IMR-90 (cell line): ENCODE measurements around the gene AQP6. TPM values are rescaled to one million over a fixed set of nuclear protein-coding genes. Genes with fewer than 3 reads are reported as not detected.

ENCODE experiments used
- ATAC-seq: fragments of 200-7000 bp; cut with Tn5 transposase; 2 replicates; pipeline ENCODE4 v1.9.1; 2020; ENCODE audit warnings: low read depth, mild to moderate bottlenecking, moderate library complexity
- BruUV-seq: library from RNA; stranded (reverse); fragments of 400-500 nt; replicated peaks from 2 replicates; lab custom pipeline; 2021; lab: Mats Ljungman, UMichigan
- CTCF ChIA-PET: fragments of 300-600 bp; formaldehyde crosslinking; extraction: SDS; loops from one replicate; lab custom pipeline; 2021; ENCODE audit warnings: antibody characterized with exemption; lab: Yijun Ruan, JAX
- POLR2A ChIA-PET: fragments of 300-600 bp; sonication (Branson Sonifier 250); formaldehyde crosslinking; loops from one replicate; lab custom pipeline; 2022; ENCODE audit warnings: antibody characterized with exemption; ENCODE audit not compliant: unreplicated experiment; lab: Charles Lee
- DNase-seq: peaks from one replicate; pipeline ENCODE4 v3.0.0; 2013
- H2AFZ ChIP-seq: replicated peaks from 2 replicates; pipeline ENCODE3; 2013; ENCODE audit warnings: low read length, mild to moderate bottlenecking; ENCODE audit not compliant: poor library complexity
- H2AK5ac ChIP-seq: 2 replicates; pipeline ENCODE4 v1.6.1; 2013; ENCODE audit warnings: low read depth, low read length, inconsistent platforms
- H2AK9ac ChIP-seq: replicated peaks from 2 replicates; pipeline ENCODE3; 2013; ENCODE audit warnings: mild to moderate bottlenecking, low read depth, low read length, moderate library complexity; ENCODE audit not compliant: poor library complexity
- H2BK120ac ChIP-seq: 2 replicates; pipeline ENCODE4 v1.6.1; 2013; ENCODE audit warnings: low read depth, low read length, inconsistent platforms
- H2BK15ac ChIP-seq: 3 replicates; pipeline ENCODE4 v1.6.1; 2013; ENCODE audit warnings: low read depth, low read length, inconsistent platforms
- H2BK20ac ChIP-seq: 2 replicates; pipeline ENCODE4 v1.6.1; 2013; ENCODE audit warnings: low read depth, mild to moderate bottlenecking, inconsistent platforms, low read length, moderate library complexity
- H2BK5ac ChIP-seq: 2 replicates; pipeline ENCODE4 v1.6.1; 2013; ENCODE audit warnings: mild to moderate bottlenecking, low read depth, low read length, inconsistent platforms; ENCODE audit not compliant: poor library complexity, severe bottlenecking
- H3K14ac ChIP-seq: replicated peaks from 2 replicates; pipeline ENCODE4 v1.6.1; 2013; ENCODE audit warnings: low read depth, low read length, inconsistent platforms
- H3K18ac ChIP-seq: 2 replicates; pipeline ENCODE4 v1.6.1; 2013; ENCODE audit warnings: low read depth, low read length, control low read depth
- H3K23ac ChIP-seq: 2 replicates; pipeline ENCODE4 v1.6.1; 2013; ENCODE audit warnings: low read depth, low read length, inconsistent platforms
- H3K27ac ChIP-seq: 2 replicates; pipeline ENCODE4 v1.5.1; 2013; ENCODE audit warnings: mild to moderate bottlenecking, control low read depth, low read length; ENCODE audit not compliant: insufficient read depth
- H3K27me3 ChIP-seq: 2 replicates; pipeline ENCODE4 v1.6.1; 2013; ENCODE audit warnings: low read length; ENCODE audit not compliant: control insufficient read depth, insufficient read depth
- H3K36me3 ChIP-seq: 2 replicates; pipeline ENCODE4 v1.6.1; 2013; ENCODE audit warnings: low read length, mixed read lengths; ENCODE audit not compliant: control insufficient read depth, insufficient read depth
- H3K4ac ChIP-seq: 2 replicates; pipeline ENCODE4 v1.6.1; 2013; ENCODE audit warnings: low read depth, low read length, inconsistent platforms
- H3K4me1 ChIP-seq: 2 replicates; pipeline ENCODE4 v1.6.1; 2013; ENCODE audit warnings: low read length, mixed read lengths; ENCODE audit not compliant: control insufficient read depth, insufficient read depth
- H3K4me2 ChIP-seq: 2 replicates; pipeline ENCODE4 v1.6.1; 2013; ENCODE audit warnings: low read depth, mild to moderate bottlenecking, control low read depth, low read length, moderate library complexity
- H3K4me3 ChIP-seq: 2 replicates; pipeline ENCODE4 v1.5.1; 2013; ENCODE audit warnings: low read depth, mild to moderate bottlenecking, control low read depth, low read length, moderate library complexity; ENCODE audit not compliant: insufficient read depth
- H3K56ac ChIP-seq: 2 replicates; pipeline ENCODE4 v1.6.1; 2013; ENCODE audit warnings: low read length, inconsistent platforms; ENCODE audit not compliant: insufficient read depth; ENCODE audit errors: extremely low read depth
- H3K79me1 ChIP-seq, 2 experiments: 2 replicates each; pipeline ENCODE4 v1.6.1; 2013; ENCODE audit warnings: low read length in 2 of 2, inconsistent platforms in 1 of 2, low read depth in 1 of 2
- H3K9ac ChIP-seq: 2 replicates; pipeline ENCODE4 v1.6.1; 2013; ENCODE audit warnings: low read depth, low read length, control low read depth
- H3K9me1 ChIP-seq: 2 replicates; pipeline ENCODE4 v1.6.1; 2013; ENCODE audit warnings: low read length, inconsistent platforms; ENCODE audit not compliant: insufficient read depth
- H3K9me3 ChIP-seq: 2 replicates; pipeline ENCODE4 v1.6.1; 2013; ENCODE audit warnings: low read length; ENCODE audit not compliant: control insufficient read depth, insufficient read depth
- H4K20me1 ChIP-seq: 2 replicates; pipeline ENCODE4 v1.6.1; 2013; ENCODE audit warnings: low read length, inconsistent platforms; ENCODE audit not compliant: insufficient read depth
- H4K5ac ChIP-seq: 2 replicates; pipeline ENCODE4 v1.6.1; 2013; ENCODE audit warnings: mild to moderate bottlenecking, low read depth, low read length, control low read depth
- H4K8ac ChIP-seq, 2 experiments: 2 replicates each; pipeline ENCODE4 v1.6.1; 2013; ENCODE audit warnings: low read depth in 2 of 2, low read length in 2 of 2, control low read depth in 1 of 2, inconsistent platforms in 1 of 2
- H4K91ac ChIP-seq: 2 replicates; pipeline ENCODE4 v1.6.1; 2013; ENCODE audit warnings: low read depth, low read length, inconsistent platforms; ENCODE audit not compliant: insufficient read depth
- BHLHE40 ChIP-seq: fragments of 150-350 bp; IDR thresholded peaks from 2 replicates; pipeline ENCODE4 v1.6.1; 2016; ENCODE audit warnings: mild to moderate bottlenecking, low read depth, low read length
- CEBPB ChIP-seq: IDR thresholded peaks from 2 replicates; pipeline ENCODE4 v1.6.1; 2012; ENCODE audit warnings: low read depth, low read length, improper control_type of control experiment
- FOS ChIP-seq: fragments of 150-350 bp; IDR thresholded peaks from 2 replicates; pipeline ENCODE4 v1.6.1; 2016; ENCODE audit warnings: low read depth, low read length
- MAFK ChIP-seq: IDR thresholded peaks from 2 replicates; pipeline ENCODE4 v1.6.1; 2012; ENCODE audit warnings: low read depth, low read length, improper control_type of control experiment
- MAZ ChIP-seq: IDR thresholded peaks from 2 replicates; pipeline ENCODE4 v1.6.1; 2012; ENCODE audit warnings: low read depth, mild to moderate bottlenecking, low read length, improper control_type of control experiment, moderate library complexity, borderline replicate concordance
- MXI1 ChIP-seq: IDR thresholded peaks from 2 replicates; pipeline ENCODE4 v1.6.1; 2012; ENCODE audit warnings: low read depth, mild to moderate bottlenecking, low read length, moderate library complexity, borderline replicate concordance
- NFE2L2 ChIP-seq: fragments of 150-350 bp; IDR thresholded peaks from 2 replicates; pipeline ENCODE4 v1.6.1; 2016; ENCODE audit warnings: low read depth, mild to moderate bottlenecking, low read length
- POLR2A ChIP-seq: IDR thresholded peaks from 2 replicates; pipeline ENCODE4 v1.6.1; 2012; ENCODE audit warnings: mild to moderate bottlenecking, low read depth, low read length
- RAD21 ChIP-seq: IDR thresholded peaks from 2 replicates; pipeline ENCODE4 v1.6.1; 2012; ENCODE audit warnings: low read length, improper control_type of control experiment
- RFX5 ChIP-seq: IDR thresholded peaks from 2 replicates; pipeline ENCODE4 v1.8.0; 2012; ENCODE audit warnings: low read depth, mild to moderate bottlenecking, low read length, moderate library complexity
- SMC3 ChIP-seq: fragments of 150-350 bp; IDR thresholded peaks from 2 replicates; pipeline ENCODE4 v1.6.1; 2016; ENCODE audit warnings: low read depth, mild to moderate bottlenecking, antibody characterized with exemption, low read length, moderate library complexity
- USF2 ChIP-seq: fragments of 150-350 bp; IDR thresholded peaks from 2 replicates; pipeline ENCODE4 v1.6.1; 2017; ENCODE audit warnings: mild to moderate bottlenecking, antibody characterized with exemption, low read length, low read depth
- WGBS, 2 experiments: methylation state at CpG; one replicate each; pipeline versions ENCODE4 v1.1.5 to v1.1.7; 2013; ENCODE audit warnings: missing lambda C conversion rate in 2 of 2; ENCODE audit not compliant: insufficient read length in 1 of 2; ENCODE audit errors: extremely low coverage in 2 of 2; 5-methylcytosine and 5-hydroxymethylcytosine counted together
- dilution Hi-C: fragments of 300-500 bp; cut with HindIII; formaldehyde crosslinking; loops from one replicate; pipeline ENCODE4 v1.14.3; 2018; ENCODE audit warnings: low sequenced_read_pairs; ENCODE audit not compliant: unreplicated experiment
- in situ Hi-C: fragments of 300-500 bp; cut with MboI; formaldehyde crosslinking; loops from 3 replicates; pipeline ENCODE4 v1.14.3; 2019; ENCODE audit warnings: low sequenced_read_pairs, inconsistent platforms, mixed read lengths
- intact Hi-C: fragments of 100-400 bp; cut with micrococcal nuclease; formaldehyde crosslinking; loops from 2 replicates; pipeline ENCODE4 v1.10.0; 2022
- polyA plus RNA-seq, 3 experiments: library from polyadenylated mRNA; depleted of rRNA; stranded (reverse); fragments of >200 nt; gene quantifications; 2 replicates each; pipeline ENCODE4 v1.2.3, GENCODE V29; 2012; ENCODE audit warnings: low replicate concordance in 1 of 3
- total RNA-seq: library from RNA; depleted of rRNA; stranded (reverse); fragments of >200 nt; gene quantifications from 2 replicates; pipeline ENCODE4 v1.2.3, GENCODE V29; 2012
- TF ChIP-seq, protein P1 (sequence below): fragments of 150-350 bp; IDR thresholded peaks from 2 replicates; pipeline ENCODE4 v1.6.1; 2016; ENCODE audit warnings: low read depth, mild to moderate bottlenecking, low read length, moderate library complexity, borderline replicate concordance
- TF ChIP-seq, protein P2 (sequence below): conservative IDR thresholded peaks from 2 replicates; pipeline ENCODE4 v1.5.1; 2012; ENCODE audit warnings: mild to moderate bottlenecking, low read depth, low read length, improper control_type of control experiment

AQP6 gene
- total and polyA plus RNA-seq, 2 of the 4 experiments (the other 2 are of a cell fraction) = not detected

DNA sequence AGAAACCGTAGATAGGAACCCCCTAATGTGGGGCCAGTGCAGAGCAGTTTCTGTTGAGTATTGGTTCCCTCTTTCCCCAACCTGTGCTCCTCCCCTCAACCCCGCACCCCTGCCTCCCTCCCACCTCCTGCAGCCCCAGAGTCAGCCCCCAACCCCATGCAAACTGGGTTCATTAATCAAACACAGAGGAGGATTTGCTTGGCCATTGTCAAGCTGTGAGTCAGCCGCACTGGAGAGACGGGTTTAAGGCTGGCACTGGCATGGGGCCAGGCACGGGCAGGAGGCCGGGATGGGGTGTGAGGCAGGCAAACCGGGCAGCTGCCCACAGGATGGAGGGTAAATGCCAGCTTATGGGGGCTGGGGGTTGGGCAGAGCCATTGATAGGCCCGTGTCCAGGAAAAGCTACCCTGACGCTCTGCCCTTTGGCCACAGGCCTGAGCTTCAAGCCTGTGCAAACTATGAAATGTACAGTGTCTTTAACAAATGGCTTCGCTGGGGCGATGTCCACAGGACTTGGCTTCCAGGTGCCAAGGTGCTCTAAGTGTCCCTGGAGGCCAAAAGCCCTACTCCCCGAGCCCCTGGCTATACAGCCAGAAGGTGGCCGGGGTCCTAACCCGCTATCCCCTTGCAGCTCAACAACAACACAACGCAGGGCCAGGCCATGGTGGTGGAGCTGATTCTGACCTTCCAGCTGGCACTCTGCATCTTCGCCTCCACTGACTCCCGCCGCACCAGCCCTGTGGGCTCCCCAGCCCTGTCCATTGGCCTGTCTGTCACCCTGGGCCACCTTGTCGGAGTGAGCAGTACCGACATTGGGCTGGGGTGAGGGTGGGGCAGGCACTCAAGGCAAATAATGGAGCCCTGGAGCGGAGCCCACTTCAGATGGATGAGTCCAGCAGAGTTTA, 9.6 kb upstream of the AQP6 start:
- POLR2A ChIA-PET = no interaction called here
- dilution Hi-C loops (no loop called here), in situ Hi-C loops (loop anchor here (10.0 kb wide), 1 partner anchor 188 kb away; no protein-coding TSS in a partner anchor)
- TF ChIP-seq FOS = no peak
- no peak for TF ChIP-seq BHLHE40
- no peak for TF ChIP-seq MXI1
- TF ChIP-seq, protein P1, sequence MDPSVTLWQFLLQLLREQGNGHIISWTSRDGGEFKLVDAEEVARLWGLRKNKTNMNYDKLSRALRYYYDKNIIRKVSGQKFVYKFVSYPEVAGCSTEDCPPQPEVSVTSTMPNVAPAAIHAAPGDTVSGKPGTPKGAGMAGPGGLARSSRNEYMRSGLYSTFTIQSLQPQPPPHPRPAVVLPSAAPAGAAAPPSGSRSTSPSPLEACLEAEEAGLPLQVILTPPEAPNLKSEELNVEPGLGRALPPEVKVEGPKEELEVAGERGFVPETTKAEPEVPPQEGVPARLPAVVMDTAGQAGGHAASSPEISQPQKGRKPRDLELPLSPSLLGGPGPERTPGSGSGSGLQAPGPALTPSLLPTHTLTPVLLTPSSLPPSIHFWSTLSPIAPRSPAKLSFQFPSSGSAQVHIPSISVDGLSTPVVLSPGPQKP = no peak
- no peak for TF ChIP-seq CEBPB
- no peak for TF ChIP-seq MAZ
- TF ChIP-seq MAFK = no peak
- no peak for TF ChIP-seq SMC3
- no peak for TF ChIP-seq RAD21
- TF ChIP-seq USF2 = no peak
- TF ChIP-seq NFE2L2 = no peak
- no peak for TF ChIP-seq RFX5
- no peak for TF ChIP-seq POLR2A
- TF ChIP-seq, protein P2, sequence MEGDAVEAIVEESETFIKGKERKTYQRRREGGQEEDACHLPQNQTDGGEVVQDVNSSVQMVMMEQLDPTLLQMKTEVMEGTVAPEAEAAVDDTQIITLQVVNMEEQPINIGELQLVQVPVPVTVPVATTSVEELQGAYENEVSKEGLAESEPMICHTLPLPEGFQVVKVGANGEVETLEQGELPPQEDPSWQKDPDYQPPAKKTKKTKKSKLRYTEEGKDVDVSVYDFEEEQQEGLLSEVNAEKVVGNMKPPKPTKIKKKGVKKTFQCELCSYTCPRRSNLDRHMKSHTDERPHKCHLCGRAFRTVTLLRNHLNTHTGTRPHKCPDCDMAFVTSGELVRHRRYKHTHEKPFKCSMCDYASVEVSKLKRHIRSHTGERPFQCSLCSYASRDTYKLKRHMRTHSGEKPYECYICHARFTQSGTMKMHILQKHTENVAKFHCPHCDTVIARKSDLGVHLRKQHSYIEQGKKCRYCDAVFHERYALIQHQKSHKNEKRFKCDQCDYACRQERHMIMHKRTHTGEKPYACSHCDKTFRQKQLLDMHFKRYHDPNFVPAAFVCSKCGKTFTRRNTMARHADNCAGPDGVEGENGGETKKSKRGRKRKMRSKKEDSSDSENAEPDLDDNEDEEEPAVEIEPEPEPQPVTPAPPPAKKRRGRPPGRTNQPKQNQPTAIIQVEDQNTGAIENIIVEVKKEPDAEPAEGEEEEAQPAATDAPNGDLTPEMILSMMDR = no peak

More for the DNA sequence above, 9.6 kb upstream of the AQP6 start:
- Histone ChIP-seq H2AK9ac (no peak overlapping the region), H3K9me3 (no peaks in the 10 kb centered on the region), H2BK5ac (no peak overlapping the region), H2AK5ac (no peak overlapping the region), H3K4me1 (no peaks in the 10 kb centered on the region), H4K5ac (no peak overlapping the region), H4K8ac (no peak overlapping the region), H3K27me3 (peaks cover 85% of the 10 kb centered on the region), H3K14ac (no peak overlapping the region), H3K4ac (no peak overlapping the region), H3K79me1 (no peaks in the 10 kb centered on the region), H3K18ac (no peak overlapping the region), H3K36me3 (no peaks in the 10 kb centered on the region), H2AFZ (no peak overlapping the region), H3K23ac (no peak overlapping the region), H3K9ac (no peak overlapping the region), H3K56ac (no peak overlapping the region), H3K9me1 (no peaks in the 10 kb centered on the region), H4K91ac (no peak overlapping the region), H3K4me2 (no peak overlapping the region), H4K20me1 (no peaks in the 10 kb centered on the region), H2BK120ac (no peak overlapping the region), H2BK15ac (no peak overlapping the region), H3K4me3 (no peak overlapping the region), H2BK20ac (no peak overlapping the region), H3K27ac (no peak overlapping the region)
- intact Hi-C loops = loop anchor here (10.0 kb wide), 1 partner anchor 212 kb away; no protein-coding TSS in a partner anchor
- no TSS peak for BruUV-seq
- CTCF ChIA-PET = interaction anchor here (0.9 kb wide), 1 partner anchor 17 kb away, joined by 3 read pairs; no protein-coding TSS in a partner anchor
- no peak for DNase-seq
- ATAC-seq = no peak
- 76% methylated on average over 11 of the region's 21 CpGs; no CpG with 5 or more reads in 1 of the 2 experiments for WGBS, 2 experiments
